NCI-H446 (cell line): Measurements from ENCODE around the gene AGBL3.
"Not testable (repeated sequence)": the region's sequence is repeated elsewhere in the genome, so short reads cannot be mapped to it uniquely, and the experiment has no call there.

Experiments used
- DNase-seq, 2 experiments: peaks; one replicate each; lab custom pipeline; 2025; lab: John Stamatoyannopoulos, UW

The AGBL3 gene

GRCh38 chr7:134963036-134963435 lies 23.3 kb upstream of the AGBL3 start:
- DNase-seq, result no peak

DNA sequence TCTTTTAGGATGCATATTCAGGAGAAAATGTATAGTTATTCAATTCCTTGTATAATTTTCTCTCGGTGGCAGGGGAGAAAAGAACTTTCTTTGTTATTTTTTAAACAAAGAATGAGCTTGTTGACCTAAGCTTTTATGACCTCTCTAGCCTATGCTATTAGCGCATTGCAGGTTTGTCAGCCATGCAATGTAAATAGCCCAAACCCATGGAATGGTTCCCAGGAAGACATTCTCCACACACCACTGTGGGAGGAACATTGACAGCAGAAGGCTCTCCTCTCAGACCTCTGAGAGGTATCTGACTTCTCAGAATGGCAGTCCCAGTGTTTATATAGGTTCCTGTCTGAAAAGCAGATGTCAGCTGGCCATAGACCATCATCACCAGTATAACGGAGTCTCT lies 19.6 kb upstream of the AGBL3 start:
- DNase-seq, result no peak

DNA sequence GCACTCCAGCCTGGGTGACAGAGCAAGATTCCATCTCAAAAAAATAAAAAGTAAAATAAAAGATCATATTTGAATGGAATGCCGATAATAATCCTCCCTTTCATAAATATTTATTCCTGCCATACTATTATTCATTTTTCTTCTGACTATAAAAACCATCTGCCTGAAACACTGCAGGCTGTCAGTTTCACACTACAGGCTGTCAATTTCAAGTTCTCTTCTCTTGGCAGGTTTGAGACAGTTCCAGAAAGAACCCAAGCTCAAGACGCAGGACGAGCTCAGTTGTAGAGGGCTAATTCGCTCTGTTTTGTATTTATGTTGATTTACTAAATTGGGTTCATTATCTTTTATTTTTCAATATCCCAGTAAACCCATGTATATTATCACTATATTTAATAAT lies 18.2 kb upstream of the AGBL3 start:
- DNase-seq, result no peak

GRCh38 chr7:134981645-134982044 lies 4.7 kb upstream of the AGBL3 start:
- DNase-seq, result not testable (repeated sequence)

GRCh38 chr7:134985894-134986362 lies 380 bp upstream of the AGBL3 start:
- no peak for DNase-seq

DNA sequence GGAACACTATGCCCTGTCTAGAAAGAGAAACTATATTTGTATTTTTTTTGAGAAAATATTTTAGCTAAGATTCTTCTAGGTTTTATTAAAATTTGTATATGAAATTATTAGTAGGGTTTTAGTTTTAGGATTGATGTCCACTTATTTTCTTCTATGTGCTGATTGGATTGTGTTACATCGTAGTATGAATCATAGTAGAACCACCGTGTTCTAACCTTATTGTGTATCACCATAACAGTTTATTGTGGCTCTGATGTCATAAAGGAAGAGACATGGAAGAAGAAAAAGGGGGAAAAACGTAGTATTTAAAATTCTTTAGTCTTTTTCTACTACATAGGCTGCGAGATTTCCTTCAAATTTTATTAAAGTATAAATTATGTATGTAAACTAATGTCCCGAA lies 1.9 kb downstream of the AGBL3 start:
- no peak for DNase-seq

DNA sequence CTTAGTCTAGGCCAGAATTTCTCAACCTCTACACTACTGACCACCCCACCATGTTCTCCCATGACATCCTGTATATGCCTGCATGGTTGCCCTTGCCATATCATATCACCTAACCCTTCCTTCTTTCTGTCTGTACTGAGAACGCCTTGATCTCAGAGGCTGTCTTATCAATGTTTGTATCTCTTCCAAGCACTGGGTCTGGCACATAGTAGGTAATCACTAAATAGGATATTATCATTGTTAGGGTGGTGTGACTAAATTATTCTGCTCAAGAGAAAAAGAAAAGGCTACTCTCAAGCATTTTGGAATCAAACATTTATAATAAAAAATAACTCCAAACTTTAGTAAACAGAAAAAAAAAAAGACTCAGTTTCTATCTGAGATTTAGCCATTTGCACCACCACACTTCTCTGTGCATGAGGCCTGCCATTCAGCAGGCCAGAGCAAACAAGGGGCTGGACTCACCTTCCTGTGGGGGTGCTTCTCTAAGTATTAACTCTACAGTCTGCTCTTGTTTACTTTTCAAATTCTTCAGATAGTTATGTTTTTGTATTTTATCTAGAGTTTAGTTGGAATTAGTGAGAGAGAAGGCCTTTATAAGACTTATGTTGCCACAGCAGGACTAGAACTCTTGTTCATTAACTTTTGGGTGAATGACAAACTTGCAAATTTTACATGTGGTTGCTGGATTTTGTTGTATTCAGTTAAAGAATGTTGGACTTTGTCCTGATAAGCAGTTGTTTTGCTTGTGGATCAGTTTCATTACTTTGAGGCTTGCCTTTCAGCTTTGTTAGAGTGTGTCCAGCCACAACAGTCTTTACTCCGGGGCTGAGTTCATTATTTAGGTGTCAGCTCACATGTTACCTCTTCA lies 5.4 kb downstream of the AGBL3 start:
- no peak for DNase-seq

DNA sequence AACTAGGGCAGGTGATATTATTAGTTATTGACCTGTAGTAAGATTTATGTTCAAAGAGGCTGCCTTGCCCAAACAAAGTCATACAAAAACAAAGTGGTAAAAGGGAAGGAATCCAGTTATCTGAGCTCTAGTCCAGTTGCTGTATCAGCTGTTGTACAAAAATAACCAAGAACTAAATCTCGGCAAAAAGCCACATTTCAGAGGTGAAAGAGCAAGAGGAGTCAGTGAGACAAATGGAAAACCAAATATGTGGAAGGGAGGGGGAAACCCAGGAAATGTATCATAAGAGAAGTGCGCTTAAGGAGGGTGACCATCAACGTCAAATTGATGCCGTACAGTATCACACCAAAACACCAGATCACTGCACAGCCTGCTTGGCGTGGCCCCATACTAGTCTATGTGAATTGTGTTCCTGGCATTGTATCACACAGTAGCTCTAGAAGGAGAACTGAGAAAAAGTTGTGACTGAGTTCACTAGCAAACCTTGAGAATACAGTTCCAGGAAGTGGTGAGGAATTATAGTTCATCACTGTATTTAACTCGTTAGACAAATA lies 6.4 kb downstream of the AGBL3 start:
- no peak for DNase-seq

DNA sequence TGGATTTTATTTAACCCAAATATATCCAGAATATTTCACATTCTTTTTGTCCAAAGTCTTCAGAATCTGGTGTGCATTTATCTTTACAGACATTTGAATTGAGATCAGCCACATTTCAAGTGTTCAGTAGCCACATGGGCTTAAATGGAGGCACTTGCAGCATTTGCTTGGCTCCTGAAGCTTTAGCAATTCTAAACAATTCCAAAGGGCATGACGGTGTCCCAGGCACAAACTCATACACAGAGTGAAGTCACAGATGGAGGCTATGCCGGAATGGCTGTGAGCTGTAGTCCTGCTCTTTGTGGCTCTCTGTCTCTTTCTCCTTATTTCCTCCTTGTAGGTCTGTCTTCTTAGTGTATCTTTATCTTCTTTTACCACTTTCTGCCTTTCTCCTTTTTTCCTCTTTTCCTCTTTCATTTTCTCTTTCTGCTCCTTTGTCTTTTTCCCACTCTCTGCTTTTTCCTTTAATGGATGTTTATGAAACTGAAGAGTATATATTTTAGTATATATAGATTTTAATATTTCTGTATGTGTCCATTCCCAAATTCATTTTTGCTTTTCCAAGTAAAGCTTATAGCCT lies 7.7 kb downstream of the AGBL3 start:
- DNase-seq, result no peak

- no peak for DNase-seq
These were observed 9.2 kb downstream of the AGBL3 start for GRCh38 chr7:134995239-134996096.

- DNase-seq, result no peak
These were observed 9.8 kb downstream of the AGBL3 start for GRCh38 chr7:134996097-134996550.

- no peak for DNase-seq
These were observed 11.0 kb downstream of the AGBL3 start for GRCh38 chr7:134997214-134997885.

GRCh38 chr7:134999136-134999535 lies 12.8 kb downstream of the AGBL3 start:
- DNase-seq, result no peak

DNA sequence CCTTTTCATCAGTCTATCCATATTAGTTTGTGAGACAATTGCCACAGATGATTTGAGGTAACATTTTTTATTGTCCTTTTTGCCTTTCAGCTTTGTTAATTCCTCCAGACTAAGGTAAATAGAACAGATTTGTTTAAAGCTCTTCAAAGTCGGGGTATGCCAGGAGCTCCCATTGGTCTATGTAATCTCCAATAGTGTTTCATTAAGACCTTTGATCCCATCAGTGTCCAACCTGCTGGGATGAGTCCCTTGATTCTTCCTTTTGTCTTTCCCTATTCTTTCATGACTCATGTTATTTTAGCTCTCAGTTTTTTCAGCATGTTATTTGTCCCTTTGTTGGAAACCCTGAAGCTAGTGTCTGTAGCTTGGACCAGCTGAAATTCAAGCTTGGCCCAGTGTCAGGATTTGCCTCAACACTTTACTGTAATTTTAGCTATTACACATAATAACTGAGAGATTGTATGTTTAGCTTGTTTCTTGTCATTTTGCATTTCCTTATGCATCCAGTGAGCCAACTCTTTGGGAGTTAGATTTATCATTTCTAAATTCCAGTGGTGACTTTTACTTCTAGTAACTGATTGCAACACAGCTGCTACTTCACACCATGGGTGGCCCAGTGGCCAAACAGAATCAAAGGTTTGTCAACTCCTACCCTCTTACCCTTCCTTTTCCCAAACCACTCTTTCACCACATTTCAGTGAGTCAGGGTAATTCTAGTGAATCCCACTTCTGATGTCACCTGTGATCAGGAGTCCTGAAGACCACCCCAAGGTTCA lies 15.3 kb downstream of the AGBL3 start:
- no peak for DNase-seq

DNA sequence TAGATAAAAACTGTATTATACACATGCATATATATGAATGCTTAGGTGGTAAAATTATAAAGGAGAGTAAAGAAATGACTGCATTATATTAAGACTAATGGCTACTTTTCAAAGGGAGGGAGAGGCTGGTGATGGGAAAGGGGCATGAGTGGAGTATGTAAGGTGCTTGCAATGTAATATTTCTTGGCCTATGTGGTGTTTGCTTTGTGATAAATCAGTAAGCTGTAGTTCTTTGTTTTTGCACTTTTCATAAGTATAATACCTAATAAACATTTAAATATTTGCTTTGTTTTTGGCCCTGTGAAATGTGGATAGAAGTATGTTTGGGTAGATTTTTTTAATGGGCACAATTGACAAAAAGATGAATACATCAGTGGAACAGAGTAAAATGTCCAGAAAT lies 25.9 kb downstream of the AGBL3 start:
- no peak for DNase-seq

GRCh38 chr7:135023622-135024021 lies 37.3 kb downstream of the AGBL3 start:
- DNase-seq, result no peak

DNA sequence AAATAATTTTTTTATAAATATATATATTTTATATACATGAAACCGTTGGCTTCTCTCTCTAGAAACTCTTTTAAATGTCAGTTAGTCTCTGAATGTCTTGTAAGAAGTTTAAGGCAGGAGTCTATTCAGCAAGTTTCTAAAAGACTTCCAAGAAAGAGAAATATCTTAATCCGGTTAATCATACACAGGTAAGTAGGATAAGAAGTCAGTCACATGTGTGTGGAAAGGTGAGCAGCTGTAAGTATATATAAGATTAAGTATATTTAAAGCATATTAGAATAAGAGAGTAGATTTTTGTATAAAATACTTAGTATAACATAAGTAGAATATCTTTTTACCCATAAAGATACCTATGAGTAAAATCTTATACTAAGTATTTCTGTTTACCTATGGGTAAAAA lies 48.9 kb downstream of the AGBL3 start:
- DNase-seq, result no peak

DNA sequence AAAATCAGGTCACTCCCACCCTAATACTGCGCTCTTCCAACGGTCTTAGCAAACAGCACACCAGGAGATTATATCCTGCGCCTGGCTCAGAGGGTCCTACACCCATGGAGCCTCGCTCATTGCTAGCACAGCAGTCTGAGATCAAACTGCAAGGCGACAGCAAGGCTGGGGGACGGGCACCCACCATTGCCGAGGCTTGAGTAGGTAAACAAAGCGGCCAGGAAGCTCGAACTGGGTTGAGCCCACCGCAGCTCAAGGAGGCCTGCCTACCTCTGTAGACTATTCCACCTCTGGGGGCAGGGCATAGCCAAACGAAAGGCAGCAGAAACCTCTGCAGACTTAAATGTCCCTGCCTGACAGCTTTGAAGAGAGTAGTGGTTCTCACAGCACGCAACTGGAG lies 80.7 kb downstream of the AGBL3 start:
- not testable (repeated sequence) for DNase-seq

GRCh38 chr7:135074096-135074495 lies 87.8 kb downstream of the AGBL3 start:
- DNase-seq, result no peak

- no peak for DNase-seq
These were observed 88.2 kb downstream of the AGBL3 start for GRCh38 chr7:135074531-135074930.

- no peak for DNase-seq
These were observed 89.4 kb downstream of the AGBL3 start for GRCh38 chr7:135075716-135076115.
